Activated T-helper 1 cell treated with anti-CD3 and anti-CD28 coated beads, Interleukin-2, amount 50 U/mL, for 16 hours (primary cell): ENCODE data around the gene VIL1.

Experiments used
- DNase-seq, 2 donors: peaks; one replicate each; pipeline ENCODE4 v3.0.0-alpha.2; 2020; ENCODE audit warnings: low read depth in 1 of 2, low spot score in 1 of 2

Gene VIL1

GRCh38 chr2:218435003-218435982 lies 16.4 kb downstream of the VIL1 start:
- no peak for DNase-seq

- no peak for DNase-seq
Observed at GRCh38 chr2:218436992-218437391, 18.1 kb downstream of the VIL1 start.

- no peak for DNase-seq
Observed at GRCh38 chr2:218437969-218438368, 19.0 kb downstream of the VIL1 start.

GRCh38 chr2:218438596-218438995 lies 19.7 kb downstream of the VIL1 start:
- DNase-seq, result no peak

- DNase-seq, result no peak
Observed at GRCh38 chr2:218444692-218445357, 25.9 kb downstream of the VIL1 start.

- DNase-seq, result no peak
Observed at GRCh38 chr2:218445602-218446001, 26.7 kb downstream of the VIL1 start.

GRCh38 chr2:218446547-218446946 lies 27.6 kb downstream of the VIL1 start:
- no peak for DNase-seq

GRCh38 chr2:218447072-218447471 lies 28.1 kb downstream of the VIL1 start:
- no peak for DNase-seq

GRCh38 chr2:218448934-218449333 lies 30.0 kb downstream of the VIL1 start:
- DNase-seq, result no peak

- no peak for DNase-seq
Observed at GRCh38 chr2:218452079-218452478, 33.2 kb downstream of the VIL1 start.

- DNase-seq, result no peak
Observed at GRCh38 chr2:218456849-218457248, 37.9 kb downstream of the VIL1 start.

- DNase-seq, result no peak
Observed at GRCh38 chr2:218458598-218458997, 39.7 kb downstream of the VIL1 start.

GRCh38 chr2:218465987-218466633 lies 47.2 kb downstream of the VIL1 start:
- DNase-seq, result no peak

GRCh38 chr2:218470448-218470847 lies 51.5 kb downstream of the VIL1 start:
- no peak for DNase-seq

GRCh38 chr2:218471036-218471435 lies 52.1 kb downstream of the VIL1 start:
- no peak for DNase-seq

- DNase-seq, result no peak
Observed at GRCh38 chr2:218471982-218472381, 53.1 kb downstream of the VIL1 start.

GRCh38 chr2:218472988-218473387 lies 54.1 kb downstream of the VIL1 start:
- no peak for DNase-seq

- no peak for DNase-seq
Observed at GRCh38 chr2:218474527-218474926, 55.6 kb downstream of the VIL1 start.

GRCh38 chr2:218476676-218477075 lies 57.8 kb downstream of the VIL1 start:
- no peak for DNase-seq

GRCh38 chr2:218477247-218477646 lies 58.3 kb downstream of the VIL1 start:
- DNase-seq, result no peak

- DNase-seq, result no peak
Observed at GRCh38 chr2:218478544-218478943, 59.6 kb downstream of the VIL1 start.

GRCh38 chr2:218479595-218479994 lies 60.7 kb downstream of the VIL1 start:
- no peak for DNase-seq
